CD4-positive, CD25-positive, alpha-beta regulatory T cell (primary cell): Measurements from ENCODE around the gene MKKS. TPM values are rescaled to one million over a fixed set of nuclear protein-coding genes. Genes with fewer than 3 reads are reported as not detected.

Source experiments
- ATAC-seq, 2 donors: fragments of 150-1000 bp; cut with Tn5 transposase; one replicate each; pipeline ENCODE4 v1.10.0; 2021; ENCODE audit warnings: low read depth in 2 of 2, moderate number of reproducible peaks in 2 of 2, moderate library complexity in 1 of 2
- DNase-seq, 3 donors: peaks; one replicate each; pipeline versions ENCODE4 v3.0.0 to v3.0.0-alpha.2; 2012 to 2022; ENCODE audit warnings: mixed read lengths in 1 of 3
- H3K27ac ChIP-seq: one replicate; pipeline ENCODE4 v1.7.0; 2013; ENCODE audit warnings: mild to moderate bottlenecking, low read length; ENCODE audit not compliant: insufficient read depth, poor library complexity, severe bottlenecking
- H3K27me3 ChIP-seq: one replicate; pipeline ENCODE4 v1.7.0; 2013; ENCODE audit warnings: low read length; ENCODE audit not compliant: control insufficient read depth, insufficient read depth
- H3K36me3 ChIP-seq: one replicate; pipeline ENCODE4 v1.7.0; 2013; ENCODE audit warnings: mild to moderate bottlenecking, low read length, moderate library complexity; ENCODE audit not compliant: control insufficient read depth, insufficient read depth
- H3K4me1 ChIP-seq: 2 replicates; pipeline ENCODE4 v1.7.0; 2013; ENCODE audit warnings: mild to moderate bottlenecking, low read length; ENCODE audit not compliant: insufficient read depth, control insufficient read depth, poor library complexity, severe bottlenecking
- H3K4me3 ChIP-seq: one replicate; pipeline ENCODE4 v1.7.0; 2013; ENCODE audit warnings: low read depth, mild to moderate bottlenecking, low read length, moderate library complexity
- H3K9me3 ChIP-seq, 2 experiments: 1 replicate in 1 of 2; 2 replicates in 1 of 2; pipeline ENCODE4 v1.7.0; 2013; ENCODE audit warnings: low read length in 2 of 2, mild to moderate bottlenecking in 1 of 2, moderate library complexity in 1 of 2; ENCODE audit not compliant: control insufficient read depth in 2 of 2
- H3K27ac Mint-ChIP-seq, 3 donors: one replicate each; pipeline ENCODE4 v1.8.0; 2020 to 2022; ENCODE audit warnings: mild to moderate bottlenecking in 3 of 3, mixed read lengths in 3 of 3, moderate library complexity in 2 of 3
- H3K27me3 Mint-ChIP-seq: one replicate; pipeline ENCODE4 v1.8.0; 2022; ENCODE audit warnings: mild to moderate bottlenecking, mixed read lengths
- H3K36me3 Mint-ChIP-seq: one replicate; pipeline ENCODE4 v1.8.0; 2020; ENCODE audit warnings: mixed read lengths
- H3K4me1 Mint-ChIP-seq, 4 donors: one replicate each; pipeline ENCODE4 v1.8.0; 2020 to 2022; ENCODE audit warnings: mixed read lengths in 4 of 4, mild to moderate bottlenecking in 1 of 4
- H3K4me3 Mint-ChIP-seq, 4 donors: one replicate each; pipeline ENCODE4 v1.8.0; 2020 to 2022; ENCODE audit warnings: mild to moderate bottlenecking in 4 of 4, mixed read lengths in 4 of 4, moderate library complexity in 3 of 4
- H3K9me3 Mint-ChIP-seq, 7 donors: one replicate each; pipeline ENCODE4 v1.8.0; 2020 to 2022; ENCODE audit warnings: mixed read lengths in 7 of 7, mild to moderate bottlenecking in 3 of 7, moderate library complexity in 2 of 7
- polyA plus RNA-seq, 4 donors: library from polyadenylated mRNA; unstranded; fragments of 300-500 nt; fragmentation: Illumina TruSeq; gene quantifications; one replicate each; pipeline ENCODE4 v1.2.3, GENCODE V29; 2021
- total RNA-seq: library from RNA; stranded (reverse); gene quantifications from one replicate; pipeline ENCODE4 v1.2.3, GENCODE V29; 2022

The MKKS gene
- 5.0 TPM for total RNA-seq
- polyA plus RNA-seq, result 10 to 100 TPM; 26.6 to 37.2 (median 31.9) TPM

- peak; percentile 79 to 93 (median 87) for DNase-seq
- Histone ChIP-seq H3K27ac (peak within 1 kb of the TSS; percentile 90), H3K27me3 (no peaks in the 10 kb centered on the region), H3K36me3 (no peaks in the 10 kb centered on the region), H3K9me3 (no peaks in the 10 kb centered on the region), H3K4me1 (peaks cover 17% of the 10 kb centered on the region), H3K4me3 (peak within 1 kb of the TSS; percentile 99)
- Mint-ChIP-seq H3K4me3 (peak within 1 kb of the TSS; percentile 93 to 99 (median 97)), H3K4me1 (peaks cover 39 to 84% (median 60%) of the 10 kb centered on the region in 4 donors), H3K27me3 (no peaks in the 10 kb centered on the region), H3K27ac (peak within 1 kb of the TSS; percentile 96 to 99 (median 97)), H3K36me3 (peaks cover 3% of the 10 kb centered on the region), H3K9me3 (no peaks in the 10 kb centered on the region)
- peak; percentile 74 to 75 for ATAC-seq
Observed at GRCh38 chr20:10433623-10434466, at the start of gene MKKS. MKKS (minus strand) TSS chr20:10434222; CDS start chr20:10413514, 20,708 bp downstream.

- H3K9me3 Mint-ChIP-seq, result peaks cover 0 to 2% (median 0%) of the 10 kb centered on the region in 7 donors
- no peaks in the 10 kb centered on the region for H3K36me3 Mint-ChIP-seq
- no peaks in the 10 kb centered on the region for H3K9me3 ChIP-seq
- H3K27me3 Mint-ChIP-seq, result peaks cover 4% of the 10 kb centered on the region
- H3K27ac ChIP-seq, result no peak overlapping the region
- H3K4me1 Mint-ChIP-seq, result peaks cover 0 to 13% (median 9%) of the 10 kb centered on the region in 4 donors
- H3K4me1 ChIP-seq, result no peaks in the 10 kb centered on the region
- no peaks in the 10 kb centered on the region for H3K36me3 ChIP-seq
- DNase-seq (no peak), ATAC-seq (no peak)
- no peak overlapping the region for H3K4me3 ChIP-seq
- H3K27ac Mint-ChIP-seq, result no peak overlapping the region
- no peaks in the 10 kb centered on the region for H3K27me3 ChIP-seq
- no peak overlapping the region for H3K4me3 Mint-ChIP-seq
Observed at GRCh38 chr20:10483691-10484090, 49.7 kb upstream of the MKKS start.

- Histone ChIP-seq H3K27ac (no peak overlapping the region), H3K27me3 (no peaks in the 10 kb centered on the region), H3K4me3 (no peak overlapping the region), H3K9me3 (no peaks in the 10 kb centered on the region), H3K4me1 (peaks cover 7% of the 10 kb centered on the region), H3K36me3 (no peaks in the 10 kb centered on the region)
- no peaks in the 10 kb centered on the region for H3K36me3 Mint-ChIP-seq
- no peak overlapping the region for H3K27ac Mint-ChIP-seq
- no peak for ATAC-seq
- H3K27me3 Mint-ChIP-seq, result peaks cover 4% of the 10 kb centered on the region
- peaks cover 2 to 11% (median 4%) of the 10 kb centered on the region in 4 donors for H3K4me1 Mint-ChIP-seq
- H3K9me3 Mint-ChIP-seq, result peaks cover 0 to 2% (median 0%) of the 10 kb centered on the region in 7 donors
- DNase-seq, result no peak
- H3K4me3 Mint-ChIP-seq, result no peak overlapping the region
Observed at GRCh38 chr20:10481676-10482075, 47.7 kb upstream of the MKKS start.

GRCh38 chr20:10478930-10479329, 44.9 kb upstream of the MKKS start:
- Histone ChIP-seq H3K27ac (no peak overlapping the region), H3K4me3 (no peak overlapping the region), H3K36me3 (no peaks in the 10 kb centered on the region), H3K27me3 (no peaks in the 10 kb centered on the region), H3K4me1 (peaks cover 7% of the 10 kb centered on the region), H3K9me3 (no peaks in the 10 kb centered on the region)
- H3K27me3 Mint-ChIP-seq, result peaks cover 2% of the 10 kb centered on the region
- H3K9me3 Mint-ChIP-seq, result no peaks in the 10 kb centered on the region
- ATAC-seq, result no peak
- H3K4me3 Mint-ChIP-seq, result no peak overlapping the region
- H3K36me3 Mint-ChIP-seq, result peaks cover 5% of the 10 kb centered on the region
- no peak for DNase-seq
- H3K27ac Mint-ChIP-seq, result no peak overlapping the region
- H3K4me1 Mint-ChIP-seq, result peaks cover 0 to 27% (median 22%) of the 10 kb centered on the region in 4 donors

- no peak overlapping the region for H3K27ac ChIP-seq
- no peaks in the 10 kb centered on the region for H3K27me3 ChIP-seq
- H3K9me3 Mint-ChIP-seq, result no peaks in the 10 kb centered on the region
- no peaks in the 10 kb centered on the region for H3K27me3 Mint-ChIP-seq
- H3K4me3 ChIP-seq, result no peak overlapping the region
- DNase-seq (peak in 1 of 3 donors; percentile 9), ATAC-seq (no peak)
- H3K9me3 ChIP-seq, result no peaks in the 10 kb centered on the region
- H3K36me3 ChIP-seq, result no peaks in the 10 kb centered on the region
- H3K36me3 Mint-ChIP-seq, result peaks cover 7% of the 10 kb centered on the region
- H3K4me1 ChIP-seq, result peaks cover 7% of the 10 kb centered on the region
- H3K27ac Mint-ChIP-seq, result peak overlapping the region in 1 of 3 donors; percentile 56
- H3K4me1 Mint-ChIP-seq, result peaks cover 2 to 29% (median 22%) of the 10 kb centered on the region in 4 donors
- no peak overlapping the region for H3K4me3 Mint-ChIP-seq
Observed at GRCh38 chr20:10478205-10478604, 44.2 kb upstream of the MKKS start.

- no peaks in the 10 kb centered on the region for H3K36me3 ChIP-seq
- DNase-seq (no peak), ATAC-seq (no peak)
- H3K9me3 Mint-ChIP-seq, result no peaks in the 10 kb centered on the region
- H3K36me3 Mint-ChIP-seq, result peaks cover 11% of the 10 kb centered on the region
- H3K4me3 Mint-ChIP-seq, result no peak overlapping the region
- no peak overlapping the region for H3K4me3 ChIP-seq
- H3K4me1 Mint-ChIP-seq, result peaks cover 4 to 32% (median 22%) of the 10 kb centered on the region in 4 donors
- H3K27me3 ChIP-seq, result no peaks in the 10 kb centered on the region
- peaks cover 7% of the 10 kb centered on the region for H3K4me1 ChIP-seq
- H3K27ac Mint-ChIP-seq, result no peak overlapping the region
- no peaks in the 10 kb centered on the region for H3K27me3 Mint-ChIP-seq
- no peaks in the 10 kb centered on the region for H3K9me3 ChIP-seq
- no peak overlapping the region for H3K27ac ChIP-seq
Observed at GRCh38 chr20:10476319-10476724, 42.3 kb upstream of the MKKS start.

- peaks cover 4 to 32% (median 22%) of the 10 kb centered on the region in 4 donors for H3K4me1 Mint-ChIP-seq
- peaks cover 11% of the 10 kb centered on the region for H3K36me3 Mint-ChIP-seq
- H3K4me3 Mint-ChIP-seq, result no peak overlapping the region
- Histone ChIP-seq H3K27me3 (no peaks in the 10 kb centered on the region), H3K4me1 (peaks cover 7% of the 10 kb centered on the region), H3K36me3 (no peaks in the 10 kb centered on the region), H3K27ac (no peak overlapping the region), H3K9me3 (no peaks in the 10 kb centered on the region), H3K4me3 (no peak overlapping the region)
- DNase-seq, result no peak
- H3K9me3 Mint-ChIP-seq, result no peaks in the 10 kb centered on the region
- H3K27ac Mint-ChIP-seq, result peak overlapping the region in 1 of 3 donors; percentile 69
- no peak for ATAC-seq
- H3K27me3 Mint-ChIP-seq, result no peaks in the 10 kb centered on the region
Observed at GRCh38 chr20:10475225-10475624, 41.2 kb upstream of the MKKS start.
